Astrocyte (in vitro differentiated cells and primary cell): ENCODE results near the gene PRR20A. TPM values are rescaled to one million over a fixed set of nuclear protein-coding genes. Genes with fewer than 3 reads are reported as not detected.

Experiments
- DNase-seq: peaks from one replicate; pipeline ENCODE4 v3.0.0-alpha.2; 2010; ENCODE audit warnings: low read depth
- FAIRE-seq: peaks from 2 replicates; lab custom pipeline; 2011; peaks lifted over from hg19 to GRCh38; lab: Jason Lieb, UNC
- H2AFZ ChIP-seq: 2 replicates; pipeline ENCODE4 v1.6.0; 2012; ENCODE audit warnings: low read depth, low read length, inconsistent platforms
- H3K27ac ChIP-seq: 2 replicates; pipeline ENCODE4 v1.5.1; 2011; ENCODE audit warnings: low read depth, low read length, inconsistent platforms
- H3K27me3 ChIP-seq: 2 replicates; pipeline ENCODE4 v1.6.0; 2011; ENCODE audit warnings: low read length, inconsistent platforms; ENCODE audit not compliant: insufficient read depth
- H3K36me3 ChIP-seq: 2 replicates; pipeline ENCODE4 v1.5.1; 2011; ENCODE audit warnings: low read length, inconsistent platforms; ENCODE audit not compliant: insufficient read depth
- H3K4me1 ChIP-seq: 2 replicates; pipeline ENCODE4 v1.5.1; 2011; ENCODE audit warnings: low read length, inconsistent platforms; ENCODE audit not compliant: insufficient read depth
- H3K4me2 ChIP-seq: 2 replicates; pipeline ENCODE4 v1.6.0; 2012; ENCODE audit warnings: low read length, inconsistent platforms
- H3K4me3 ChIP-seq: 2 replicates; pipeline ENCODE4 v1.5.1; 2011; ENCODE audit warnings: low read depth, mild to moderate bottlenecking, low read length, inconsistent platforms; ENCODE audit not compliant: insufficient read depth
- H3K79me2 ChIP-seq: 2 replicates; pipeline ENCODE4 v1.6.0; 2012; ENCODE audit warnings: mild to moderate bottlenecking, low read length, inconsistent platforms; ENCODE audit not compliant: insufficient read depth
- H3K9ac ChIP-seq: 2 replicates; pipeline ENCODE4 v1.6.0; 2012; ENCODE audit warnings: mild to moderate bottlenecking, low read length, inconsistent platforms
- H3K9me3 ChIP-seq: 2 replicates; pipeline ENCODE4 v1.5.1; 2012; ENCODE audit warnings: low read depth, mild to moderate bottlenecking, low read length, inconsistent platforms; ENCODE audit not compliant: insufficient read depth
- H4K20me1 ChIP-seq: 2 replicates; pipeline ENCODE4 v1.6.0; 2012; ENCODE audit warnings: low read length, inconsistent platforms; ENCODE audit not compliant: insufficient read depth
- H3K27ac Mint-ChIP-seq: one replicate; pipeline ENCODE4 v1.8.0; 2021; ENCODE audit warnings: mild to moderate bottlenecking, mixed read lengths; ENCODE audit not compliant: unreplicated experiment
- H3K27me3 Mint-ChIP-seq: one replicate; pipeline ENCODE4 v1.8.0; 2021; ENCODE audit warnings: low read depth, mixed read lengths; ENCODE audit not compliant: unreplicated experiment
- H3K36me3 Mint-ChIP-seq: one replicate; pipeline ENCODE4 v1.8.0; 2021; ENCODE audit warnings: low read depth, mixed read lengths; ENCODE audit not compliant: unreplicated experiment
- H3K4me1 Mint-ChIP-seq: one replicate; pipeline ENCODE4 v1.8.0; 2021; ENCODE audit warnings: low read depth, mixed read lengths; ENCODE audit not compliant: unreplicated experiment
- H3K4me3 Mint-ChIP-seq: one replicate; pipeline ENCODE4 v1.8.0; 2021; ENCODE audit warnings: mild to moderate bottlenecking, moderate library complexity, mixed read lengths; ENCODE audit not compliant: unreplicated experiment
- H3K9me3 Mint-ChIP-seq: one replicate; pipeline ENCODE4 v1.8.0; 2021; ENCODE audit warnings: mild to moderate bottlenecking, mixed read lengths; ENCODE audit not compliant: unreplicated experiment
- CTCF ChIP-seq: IDR thresholded peaks from 2 replicates; pipeline ENCODE4 v1.5.1; 2011; ENCODE audit warnings: low read depth, mild to moderate bottlenecking, inconsistent platforms, low read length, moderate library complexity; ENCODE audit not compliant: insufficient read depth
- EZH2 ChIP-seq: IDR thresholded peaks from 2 replicates; pipeline ENCODE4 v1.6.1; 2012; ENCODE audit warnings: mild to moderate bottlenecking, low read length, inconsistent platforms; ENCODE audit not compliant: insufficient read depth
- total RNA-seq: library from RNA; stranded (reverse); gene quantifications from 2 replicates; pipeline ENCODE4 v1.2.1, GENCODE V29; 2021

PRR20A gene
- total RNA-seq, 1 donor from 2014 or later, result not detected

- no peak overlapping the region for H3K4me3 ChIP-seq
Measured at GRCh38 chr13:57128909-57129308, 11.8 kb upstream of the PRR20A start.

GRCh38 chr13:57136093-57136492 lies 4.6 kb upstream of the PRR20A start:
- no peaks in the 10 kb centered on the region for H3K36me3 Mint-ChIP-seq
- peaks cover 5% of the 10 kb centered on the region for H3K9me3 Mint-ChIP-seq
- Histone ChIP-seq H3K9me3 (no peaks in the 10 kb centered on the region), H3K36me3 (no peaks in the 10 kb centered on the region), H3K4me1 (no peaks in the 10 kb centered on the region), H4K20me1 (no peaks in the 10 kb centered on the region), H2AFZ (no peak overlapping the region), H3K4me3 (no peak overlapping the region), H3K9ac (no peak overlapping the region), H3K27me3 (no peaks in the 10 kb centered on the region), H3K4me2 (no peak overlapping the region), H3K27ac (no peak overlapping the region), H3K79me2 (no peaks in the 10 kb centered on the region)
- no peak for TF ChIP-seq EZH2
- TF ChIP-seq CTCF, result no peak
- FAIRE-seq, result no peak
- no peak overlapping the region for H3K27ac Mint-ChIP-seq
- no peaks in the 10 kb centered on the region for H3K4me1 Mint-ChIP-seq
- no peak overlapping the region for H3K4me3 Mint-ChIP-seq
- no peak for DNase-seq
- no peaks in the 10 kb centered on the region for H3K27me3 Mint-ChIP-seq

More at GRCh38 chr13:57128909-57129308, 11.8 kb upstream of the PRR20A start:
- Mint-ChIP-seq H3K9me3 (no peaks in the 10 kb centered on the region), H3K27me3 (no peaks in the 10 kb centered on the region), H3K4me3 (no peak overlapping the region), H3K27ac (no peak overlapping the region), H3K36me3 (no peaks in the 10 kb centered on the region), H3K4me1 (no peaks in the 10 kb centered on the region)
- no peak overlapping the region for H2AFZ ChIP-seq
- H3K4me2 ChIP-seq, result no peak overlapping the region
- DNase-seq (no peak), FAIRE-seq (no peak)
- H3K9me3 ChIP-seq, result no peaks in the 10 kb centered on the region
- H3K36me3 ChIP-seq, result no peaks in the 10 kb centered on the region
- no peaks in the 10 kb centered on the region for H3K79me2 ChIP-seq
- H3K9ac ChIP-seq, result no peak overlapping the region
- H3K27ac ChIP-seq, result no peak overlapping the region
- no peak for TF ChIP-seq CTCF
- H4K20me1 ChIP-seq, result no peaks in the 10 kb centered on the region
- H3K27me3 ChIP-seq, result no peaks in the 10 kb centered on the region
- H3K4me1 ChIP-seq, result no peaks in the 10 kb centered on the region

- H3K36me3 ChIP-seq, result no peaks in the 10 kb centered on the region
- Mint-ChIP-seq H3K4me3 (no peak overlapping the region), H3K27me3 (no peaks in the 10 kb centered on the region), H3K36me3 (no peaks in the 10 kb centered on the region), H3K9me3 (peaks cover 5% of the 10 kb centered on the region), H3K4me1 (no peaks in the 10 kb centered on the region), H3K27ac (no peak overlapping the region)
- no peak overlapping the region for H3K27ac ChIP-seq
- no peak overlapping the region for H3K9ac ChIP-seq
- H3K79me2 ChIP-seq, result no peaks in the 10 kb centered on the region
- no peak for TF ChIP-seq CTCF
- no peak for TF ChIP-seq EZH2
- H3K9me3 ChIP-seq, result no peaks in the 10 kb centered on the region
- no peaks in the 10 kb centered on the region for H4K20me1 ChIP-seq
- no peak overlapping the region for H2AFZ ChIP-seq
- no peaks in the 10 kb centered on the region for H3K4me1 ChIP-seq
- no peak for FAIRE-seq
- no peak overlapping the region for H3K4me3 ChIP-seq
- no peak for DNase-seq
- no peak overlapping the region for H3K4me2 ChIP-seq
- H3K27me3 ChIP-seq, result no peaks in the 10 kb centered on the region
Measured at GRCh38 chr13:57137585-57137984, 3.1 kb upstream of the PRR20A start.
